Measurements from ENCODE around the gene CD22.
A peak's percentile ranks its signal among the peaks of the same experiment; 100 is the strongest.
"Not testable (repeated sequence)": the region's sequence is repeated elsewhere in the genome, so short reads cannot be mapped to it uniquely, and the experiment has no call there.

CD22 gene

DNA sequence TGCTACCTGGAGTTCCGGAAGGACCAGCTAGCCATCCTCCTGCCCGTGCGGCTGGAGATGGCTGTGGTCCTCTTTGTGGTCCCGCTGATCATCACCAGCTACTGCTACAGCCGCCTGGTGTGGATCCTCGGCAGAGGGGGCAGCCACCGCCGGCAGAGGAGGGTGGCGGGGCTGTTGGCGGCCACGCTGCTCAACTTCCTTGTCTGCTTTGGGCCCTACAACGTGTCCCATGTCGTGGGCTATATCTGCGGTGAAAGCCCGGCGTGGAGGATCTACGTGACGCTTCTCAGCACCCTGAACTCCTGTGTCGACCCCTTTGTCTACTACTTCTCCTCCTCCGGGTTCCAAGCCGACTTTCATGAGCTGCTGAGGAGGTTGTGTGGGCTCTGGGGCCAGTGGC lies 30.4 kb downstream of the CD22 start:
- not testable (repeated sequence) for DNase-seq (ENCODE audit: low spot score)

DNA sequence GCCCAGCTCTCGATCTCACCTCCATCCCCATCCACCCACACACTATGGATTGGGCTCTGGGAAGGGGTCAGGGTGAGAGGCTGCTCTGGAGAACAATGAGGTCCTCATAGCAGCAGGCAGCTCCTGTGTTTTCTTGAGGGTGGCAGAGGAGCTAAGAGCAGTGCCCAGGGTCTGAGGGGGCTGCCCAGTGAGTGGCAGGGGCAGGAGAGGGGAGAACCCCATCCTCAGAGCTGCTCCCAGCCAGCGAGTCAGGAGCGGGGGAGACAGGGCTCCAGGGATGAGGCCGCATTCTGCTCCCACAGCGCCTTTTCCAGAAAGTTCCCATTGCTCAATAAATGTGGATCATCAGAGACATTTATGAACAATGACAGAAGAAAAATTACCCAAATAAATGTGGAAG lies 31.1 kb downstream of the CD22 start:
- DNase-seq (ENCODE audit: low spot score), result not testable (repeated sequence)

DNA sequence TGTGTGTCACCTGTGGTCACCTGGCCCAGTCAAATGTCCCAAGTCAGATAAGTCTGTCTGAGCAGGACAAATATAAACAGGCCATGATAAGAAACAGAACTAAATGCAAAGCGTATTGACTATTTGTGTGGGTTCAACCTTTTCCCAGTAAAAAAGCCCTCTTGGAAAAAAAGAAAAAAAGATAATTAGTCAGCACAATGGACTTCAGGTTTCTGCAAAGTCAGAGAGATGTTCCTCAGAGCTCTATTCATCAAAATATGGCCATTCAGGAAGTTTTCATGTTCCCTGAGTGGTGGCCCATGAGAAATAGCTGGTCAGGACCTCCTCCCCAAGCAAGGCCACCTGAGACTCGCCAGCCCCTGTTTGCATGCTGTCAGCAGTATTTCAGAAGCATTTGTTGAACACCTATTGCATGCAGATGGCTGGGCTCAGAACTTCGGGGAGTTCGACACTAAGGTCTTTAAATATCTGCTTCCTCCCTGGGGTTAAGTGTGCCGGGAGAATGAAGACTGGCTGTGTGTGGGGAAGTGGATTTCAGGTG lies 32.0 kb downstream of the CD22 start:
- DNase-seq (ENCODE audit: low spot score), result no peak

DNA sequence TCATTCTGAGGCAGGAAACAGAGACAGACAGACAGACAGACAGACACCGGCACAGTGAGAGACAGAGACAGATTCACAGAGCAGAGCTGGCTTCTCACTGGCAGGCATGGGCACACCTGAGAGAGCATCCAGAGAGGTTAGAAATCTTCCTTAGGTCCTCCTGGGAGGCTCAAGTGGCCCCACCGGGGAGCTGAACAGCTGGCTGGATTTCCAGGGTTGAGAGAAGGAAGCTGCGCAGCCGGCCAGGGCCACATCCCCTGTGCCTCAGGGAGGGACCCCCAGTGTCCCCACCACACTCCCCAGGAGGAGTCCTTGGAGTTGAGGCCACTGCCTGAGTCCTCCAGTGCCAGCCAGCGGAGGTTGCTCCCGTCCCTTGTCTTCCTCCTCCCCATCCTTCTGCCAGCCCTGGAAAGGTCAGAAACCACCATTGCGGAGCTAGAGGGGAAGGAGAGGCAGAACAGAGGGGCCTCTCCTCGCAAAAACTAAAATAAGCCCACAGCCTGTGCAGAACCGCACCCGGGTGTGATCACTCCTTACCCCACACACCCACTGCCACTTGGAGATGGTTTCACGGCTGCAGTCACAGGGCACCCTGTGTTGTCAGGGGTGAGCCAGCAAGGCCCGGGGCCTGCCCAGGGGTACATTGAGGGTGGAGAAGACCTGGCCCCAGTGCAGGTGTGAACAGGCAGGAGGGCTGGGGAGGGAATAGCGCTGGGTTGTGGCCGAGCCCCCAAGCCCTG lies 33.4 kb downstream of the CD22 start:
- no peak for DNase-seq (ENCODE audit: low spot score)

DNA sequence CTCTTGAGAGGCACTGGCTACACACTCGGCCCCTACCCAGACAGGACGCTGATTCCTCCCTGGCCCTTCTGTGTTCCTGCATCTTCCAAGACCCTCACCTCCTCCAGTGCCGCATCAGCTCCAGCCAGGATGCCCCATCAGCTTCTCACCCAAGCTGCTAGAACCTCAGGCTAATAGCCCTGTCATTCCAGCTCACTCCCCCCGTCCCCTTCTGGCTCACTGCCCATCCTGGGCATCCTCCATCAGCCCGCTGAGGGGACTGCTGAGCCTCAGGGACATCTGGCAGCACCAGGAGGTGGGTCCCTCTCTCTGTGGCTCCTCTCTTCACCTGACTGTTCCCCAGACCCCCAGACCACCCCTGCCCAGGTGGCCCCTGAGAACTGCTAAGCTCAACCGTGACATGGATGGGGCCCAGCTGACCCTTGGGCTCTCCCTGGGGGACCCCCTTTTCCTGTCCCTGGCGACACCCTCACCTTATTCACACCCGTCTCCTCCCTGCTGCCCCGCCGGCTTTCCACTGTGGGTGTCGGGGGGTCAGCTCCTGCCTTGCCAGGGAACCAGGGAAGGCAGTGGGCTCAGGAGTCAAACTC lies 34.1 kb downstream of the CD22 start:
- DNase-seq (ENCODE audit: low spot score), result no peak

DNA sequence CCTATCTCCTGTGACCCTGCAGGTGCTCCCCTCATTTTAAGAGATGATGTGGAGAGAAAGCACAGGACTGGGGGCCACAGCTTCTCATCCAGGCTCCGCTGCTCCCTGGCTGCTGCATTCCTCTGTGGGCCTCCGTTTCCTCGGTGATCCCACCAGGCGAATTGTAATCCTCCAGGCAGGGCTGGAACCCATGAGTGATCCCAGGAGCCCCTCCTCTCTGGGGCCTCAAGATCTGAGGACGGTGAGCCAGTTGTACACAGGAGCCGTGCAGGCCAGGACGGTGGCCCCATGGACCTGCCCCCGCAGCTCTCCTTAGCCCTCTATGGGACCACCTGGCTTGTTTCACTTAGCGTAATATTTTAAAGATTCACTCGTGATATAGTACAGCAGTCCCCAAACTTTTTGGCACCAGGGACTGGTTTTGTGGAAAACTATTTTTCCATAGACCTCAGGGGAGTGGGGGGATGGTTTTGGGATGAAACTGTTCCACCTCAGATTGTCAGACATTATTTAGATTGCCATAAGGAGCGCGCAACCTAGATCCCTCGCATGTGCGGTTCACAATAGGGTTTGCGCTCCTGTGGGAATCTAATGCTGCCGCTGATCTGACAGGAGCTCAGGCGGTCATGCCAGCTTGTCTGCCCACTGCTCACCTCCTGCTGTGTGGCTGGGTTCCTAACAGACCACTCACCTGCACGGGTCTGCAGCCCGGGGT lies 34.9 kb downstream of the CD22 start:
- DNase-seq (ENCODE audit: low spot score), result no peak

DNA sequence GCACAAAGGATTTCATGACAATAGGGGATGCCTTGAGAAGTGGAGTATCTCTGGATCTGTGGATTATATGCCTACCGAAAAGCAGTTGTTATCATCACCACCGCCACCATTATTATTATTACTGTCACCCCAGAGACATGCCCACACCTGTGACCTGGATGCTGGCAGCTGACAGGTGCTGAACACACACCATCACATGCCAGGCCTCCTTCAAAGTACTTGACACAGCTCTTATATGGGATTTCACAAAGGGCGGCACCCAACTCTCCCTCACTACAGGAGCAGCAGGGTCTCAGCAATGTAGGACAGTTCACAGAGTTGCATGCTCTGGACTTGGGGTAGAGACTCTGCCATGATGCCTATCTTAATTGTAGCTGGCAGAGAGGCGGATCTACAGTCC lies 36.3 kb downstream of the CD22 start:
- DNase-seq (ENCODE audit: low spot score), result no peak

DNA sequence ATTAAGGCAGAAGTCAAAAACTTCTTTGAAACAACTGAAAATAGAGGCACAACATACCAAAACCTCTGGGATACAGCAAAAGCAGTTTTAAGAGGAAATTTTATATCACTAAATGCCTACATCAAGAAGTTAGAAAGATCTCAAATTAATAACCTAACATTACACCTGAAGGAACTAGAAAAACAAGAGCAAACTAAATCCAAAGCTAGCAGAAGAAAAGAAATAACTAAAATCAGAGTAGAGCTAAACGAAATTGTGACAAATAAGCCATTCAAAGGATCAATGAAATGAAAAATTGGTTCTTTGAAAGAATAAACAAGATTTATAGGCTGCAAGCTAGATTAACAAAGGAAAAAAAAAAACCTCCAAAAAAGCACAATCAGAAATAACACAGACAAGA lies 39.4 kb downstream of the CD22 start:
- no peak for DNase-seq (ENCODE audit: low spot score)

DNA sequence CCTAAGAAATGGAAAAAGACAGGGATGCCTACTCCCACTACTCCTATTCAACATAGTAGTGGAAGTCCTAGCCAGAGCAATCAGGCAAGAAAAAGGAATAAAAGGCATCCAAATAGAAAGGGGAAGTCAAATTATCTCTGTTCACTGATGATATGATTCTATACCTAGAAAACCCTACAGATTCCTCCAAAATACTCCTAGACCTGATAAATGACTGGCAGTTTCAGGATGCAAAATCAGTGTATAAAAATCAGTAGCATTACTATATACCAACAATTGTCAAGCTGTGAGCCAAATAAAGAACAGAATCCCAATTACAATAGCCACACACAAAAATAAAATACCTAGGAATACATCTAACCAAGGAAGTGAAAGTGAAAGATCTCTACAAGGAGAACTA lies 40.5 kb downstream of the CD22 start:
- no peak for DNase-seq (ENCODE audit: low spot score)

DNA sequence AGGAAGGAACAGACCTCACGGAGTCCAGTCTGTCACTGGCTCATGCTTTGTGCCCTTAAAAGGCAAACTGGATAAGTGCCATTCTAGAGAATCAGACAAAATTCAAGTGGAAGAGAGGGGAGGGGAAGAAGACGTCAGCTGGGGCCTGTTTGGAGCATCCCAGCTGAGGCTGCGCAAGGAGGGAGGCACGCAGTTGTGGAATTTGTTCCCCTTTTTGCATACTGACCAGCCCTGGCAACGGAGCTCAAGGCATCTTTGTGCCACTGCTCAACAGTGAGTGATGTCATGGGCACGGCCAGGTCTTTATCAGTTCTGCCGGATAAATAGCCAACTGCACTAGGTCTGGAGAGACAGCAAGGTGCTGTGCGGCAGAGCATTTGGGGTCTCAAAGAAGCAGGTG lies 41.7 kb downstream of the CD22 start, which contains the start of gene GPR42:
TSS of gene GPR42 (plus strand) at position 347 of the 400 bp plus-strand sequence. CDS start 292 bp downstream, outside the sequence.
- DNase-seq (ENCODE audit: low spot score), result no peak

DNA sequence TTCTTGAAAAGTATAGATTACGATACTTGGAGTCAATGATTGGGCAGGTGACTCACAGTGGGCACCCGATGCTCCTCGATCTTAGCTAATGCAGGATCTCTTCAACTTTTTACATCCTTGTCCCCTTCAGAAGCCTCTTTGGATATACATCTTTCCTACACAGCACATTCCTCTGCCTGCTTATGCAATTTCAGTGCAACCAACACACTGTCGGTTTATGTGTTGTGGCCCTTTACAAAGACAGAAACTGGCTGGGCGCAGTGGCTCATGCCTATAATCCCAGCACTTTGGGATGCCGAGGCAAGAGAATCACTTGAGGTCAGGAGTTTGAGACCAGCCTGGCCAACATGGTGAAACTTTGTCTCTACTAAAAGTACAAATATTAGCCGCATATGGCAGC lies 44.5 kb downstream of the CD22 start:
- no peak for DNase-seq (ENCODE audit: low spot score)

DNA sequence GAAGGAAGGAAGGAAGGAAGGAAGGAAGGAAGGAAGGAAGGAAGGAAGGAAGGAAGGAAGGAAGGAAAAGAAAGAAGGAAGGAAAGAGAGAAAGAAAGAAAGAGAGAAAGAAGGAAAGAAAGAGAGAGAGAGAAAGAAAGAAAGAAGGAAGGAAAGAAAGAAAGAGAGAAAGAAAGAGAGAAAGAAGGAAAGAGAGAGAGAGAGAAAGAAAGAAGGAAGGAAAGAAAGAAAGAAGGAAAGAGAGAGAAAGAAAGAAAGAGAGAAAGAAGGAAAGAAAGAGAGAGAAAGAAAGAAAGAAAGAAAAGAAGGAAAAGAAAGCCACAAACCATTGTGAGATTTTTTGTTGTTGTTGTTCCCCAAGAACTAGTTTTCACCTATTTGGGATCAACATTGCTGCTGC lies 45.0 kb downstream of the CD22 start:
- DNase-seq (ENCODE audit: low spot score), result not testable (repeated sequence)

DNA sequence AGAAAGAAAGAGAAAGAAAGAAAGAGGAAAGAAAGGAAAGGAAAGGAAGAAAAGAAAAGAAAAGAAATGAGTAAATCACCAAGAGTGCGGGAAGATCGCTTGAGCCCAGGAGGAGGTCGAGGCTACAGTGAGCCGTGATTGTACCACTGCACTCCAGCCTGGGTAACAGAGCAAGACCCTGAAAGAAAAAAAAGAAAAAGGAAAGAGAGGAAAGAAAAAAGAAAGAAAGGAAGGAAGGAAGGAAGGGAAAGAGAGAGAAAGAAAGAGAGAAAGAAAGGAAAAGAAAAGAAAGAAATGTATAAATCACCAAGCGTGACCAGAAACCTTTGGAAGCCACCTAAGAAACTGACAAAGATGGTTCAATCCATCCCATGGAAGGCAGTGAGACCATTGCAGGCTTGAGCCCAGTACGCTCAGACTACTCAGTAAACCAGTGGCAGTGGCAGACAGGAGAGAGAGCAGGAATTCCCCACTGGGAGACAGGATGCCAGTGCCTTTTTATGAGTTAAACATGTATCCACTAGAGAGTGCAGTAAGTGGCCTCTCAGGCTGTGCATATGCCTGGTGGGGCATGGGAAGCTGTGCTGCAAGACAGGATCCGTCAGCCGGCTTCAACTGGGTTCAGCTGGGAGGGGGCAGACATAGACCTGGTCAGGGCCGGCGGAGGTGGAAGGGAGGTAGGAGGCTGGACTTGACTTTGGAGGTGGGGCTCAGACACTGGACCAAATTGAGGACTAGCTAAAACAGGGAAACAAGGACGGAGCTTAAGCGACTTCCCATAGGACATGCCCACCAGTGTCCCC lies 46.7 kb downstream of the CD22 start:
- no peak for DNase-seq (ENCODE audit: low spot score)

DNA sequence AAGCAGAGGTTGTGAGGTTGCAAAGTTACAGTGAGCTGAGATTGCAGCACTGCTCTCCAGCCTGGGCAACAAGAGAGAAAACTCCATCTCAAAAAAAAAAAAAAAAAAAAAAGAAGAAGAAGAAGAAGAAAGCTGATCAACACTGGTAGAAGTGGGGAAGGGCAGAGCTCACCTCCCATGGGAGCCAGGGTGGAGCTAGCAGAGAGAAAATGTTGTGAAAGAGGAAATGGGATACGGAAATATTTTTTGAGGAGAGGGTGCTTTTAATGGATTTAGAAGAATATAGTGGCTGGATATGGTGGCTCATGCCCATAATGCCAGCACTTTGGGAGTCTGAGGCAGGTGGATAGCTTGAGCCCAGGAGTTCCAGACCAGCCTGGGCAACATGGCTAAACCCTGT lies 48.7 kb downstream of the CD22 start:
- DNase-seq (ENCODE audit: low spot score), result no peak

DNA sequence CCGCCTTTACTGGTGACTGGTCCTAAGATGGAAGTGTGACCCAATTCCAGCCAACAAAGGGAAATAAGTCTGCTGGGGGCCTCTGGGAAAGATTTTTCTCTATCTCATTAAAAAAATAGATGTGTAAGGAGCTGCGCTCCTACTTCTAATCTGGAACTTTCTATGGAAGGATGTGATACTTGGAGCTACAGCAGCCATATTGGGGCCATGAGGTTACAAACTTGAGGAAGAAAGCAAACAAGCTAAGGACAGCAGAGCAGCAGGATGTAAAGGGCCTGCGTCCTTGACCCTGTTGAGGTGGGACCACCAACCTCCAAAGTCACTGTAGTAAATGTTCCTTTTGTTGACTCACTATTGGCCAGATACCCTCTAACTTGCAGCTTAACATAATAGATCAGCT lies 49.4 kb downstream of the CD22 start:
- DNase-seq (ENCODE audit: low spot score), result no peak

DNA sequence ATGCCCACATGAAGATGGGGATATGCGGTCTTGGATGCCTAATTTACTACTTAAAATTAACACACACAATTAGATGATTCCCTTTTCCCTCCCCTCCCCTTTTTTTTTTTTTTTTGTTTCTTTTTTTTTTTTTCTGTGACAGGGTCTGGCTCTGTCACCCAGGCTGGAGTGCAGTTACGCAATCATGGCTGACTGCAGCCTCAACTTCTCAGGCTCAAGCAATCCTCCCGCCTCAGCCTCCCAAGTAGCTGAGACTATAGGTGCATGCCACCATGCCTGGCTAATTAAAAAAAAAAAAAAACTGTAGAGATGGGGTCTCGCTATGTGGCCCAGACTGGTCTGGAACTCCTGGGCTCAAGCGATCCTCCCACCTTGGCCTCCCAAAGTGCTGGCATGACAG lies 50.6 kb downstream of the CD22 start:
- DNase-seq (ENCODE audit: low spot score), result not testable (repeated sequence)

DNA sequence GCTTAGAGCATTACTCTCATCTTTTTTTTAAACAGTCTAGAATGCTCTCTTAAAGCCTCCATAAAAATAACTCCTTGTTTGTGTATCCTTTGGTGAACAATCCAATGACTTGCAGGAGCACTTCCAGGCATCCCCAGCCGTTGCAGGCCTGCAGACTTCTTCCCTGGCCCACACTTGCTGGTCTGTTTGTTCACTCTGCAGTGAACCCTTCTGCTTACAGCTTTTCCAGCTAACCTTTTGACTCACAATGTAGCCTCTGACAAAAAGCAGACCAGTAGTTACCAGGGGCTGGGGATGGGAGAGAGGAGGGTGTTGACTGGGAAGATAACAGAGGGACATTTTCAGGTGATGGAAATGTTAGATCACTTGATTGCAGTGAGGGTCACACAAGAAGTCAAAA lies 51.0 kb downstream of the CD22 start:
- no peak for DNase-seq (ENCODE audit: low spot score)

DNA sequence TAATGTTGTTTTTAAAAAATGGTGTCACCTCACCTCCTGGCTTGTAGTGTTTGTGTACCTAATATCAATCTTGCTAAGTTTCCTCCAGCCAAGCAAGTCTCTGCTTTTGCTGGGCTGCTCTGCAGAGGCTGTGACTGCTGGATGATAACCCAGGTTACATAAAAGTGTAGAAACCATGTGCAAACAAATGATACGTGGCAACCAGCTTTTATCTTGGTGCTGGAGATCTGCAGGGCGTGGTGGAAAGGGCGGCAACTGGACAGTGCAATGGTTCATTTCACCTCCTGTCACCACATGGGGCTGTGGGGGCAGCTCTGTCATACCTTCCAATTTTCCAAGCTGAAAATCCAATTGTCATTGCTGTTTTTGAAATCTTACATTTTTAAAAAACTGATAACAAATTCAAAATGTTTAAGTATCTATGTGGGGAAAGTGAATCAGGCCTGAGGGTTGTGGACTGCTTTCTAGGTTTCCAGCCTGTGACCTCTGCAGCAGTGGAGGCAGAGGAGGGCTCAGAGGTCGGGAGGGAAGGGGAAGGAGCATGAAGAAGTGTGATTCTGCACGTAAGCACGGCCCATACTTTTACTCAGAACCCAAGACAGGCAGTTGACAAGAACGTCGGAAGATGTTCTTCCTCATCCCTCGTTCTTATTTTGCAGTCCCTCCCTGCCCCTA lies 51.6 kb downstream of the CD22 start:
- DNase-seq (ENCODE audit: low spot score), result peak; percentile 44

DNA sequence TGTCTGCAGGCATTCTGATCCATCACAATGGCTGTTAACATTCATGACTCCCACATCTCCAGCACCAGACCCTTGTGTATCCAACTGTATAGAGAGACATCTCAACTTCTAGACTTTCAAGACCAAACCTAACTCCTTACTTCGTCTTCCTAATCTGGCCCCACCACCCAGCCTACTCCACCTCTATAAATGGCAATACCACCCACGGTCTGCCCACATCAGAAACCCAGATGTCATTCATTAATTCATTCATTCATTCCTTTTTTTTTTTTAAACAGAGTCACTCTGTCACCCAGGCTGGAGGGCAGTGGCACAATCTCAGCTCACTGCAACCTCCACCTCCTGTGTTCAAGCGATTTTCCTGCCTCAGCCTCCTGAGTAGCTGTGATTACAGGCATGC lies 52.3 kb downstream of the CD22 start:
- DNase-seq (ENCODE audit: low spot score), result no peak

DNA sequence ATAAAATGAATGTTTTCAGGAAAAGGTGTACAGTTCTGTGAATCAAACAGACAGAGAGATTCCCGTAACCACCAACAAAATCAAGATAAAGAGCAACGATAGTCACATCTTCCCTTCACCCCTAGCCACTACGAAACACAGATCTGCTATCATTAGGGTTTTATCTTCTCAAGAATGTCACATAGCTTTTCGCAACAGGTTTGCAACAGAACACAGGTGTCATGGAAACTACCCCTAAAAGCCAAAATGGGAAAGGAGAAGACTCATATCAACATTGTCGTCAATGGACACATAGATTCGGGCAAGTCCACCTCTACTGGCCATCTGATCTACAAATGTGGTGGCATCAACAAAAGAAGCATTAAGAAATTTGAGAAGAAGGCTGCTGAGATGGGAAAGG lies 52.9 kb downstream of the CD22 start:
- DNase-seq (ENCODE audit: low spot score), result no peak

DNA sequence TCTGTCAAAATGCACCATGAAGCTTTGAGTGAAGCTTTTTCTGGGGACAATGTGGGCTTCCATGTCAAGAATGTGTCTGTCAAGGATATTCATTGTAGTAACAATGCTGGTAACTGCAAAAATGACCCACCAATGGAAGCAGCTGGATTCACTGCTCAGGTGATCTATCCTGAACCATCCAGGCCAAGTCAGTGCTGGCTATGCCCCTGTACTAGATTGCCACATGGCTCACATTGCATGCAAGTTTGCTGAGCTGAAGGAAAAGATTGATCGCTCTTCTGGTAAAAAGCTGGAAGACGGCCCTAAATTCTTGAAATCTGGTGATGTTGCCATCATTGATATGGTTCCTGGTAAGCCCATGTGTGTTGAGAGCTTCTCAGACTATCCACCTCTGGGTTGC lies 54.5 kb downstream of the CD22 start:
- DNase-seq (ENCODE audit: low spot score), result no peak
